Measurements from ENCODE around the gene CSNK1A1.

- TF ChIP-seq BHLHE40 (IDR thresholded peaks at IDR 0.05; ENCODE audit: borderline replicate concordance) (no peak), HDGF (IDR thresholded peaks at IDR 0.05; ENCODE audit: borderline replicate concordance) (no peak), FOXA1 (IDR thresholded peaks at IDR 0.05) (no peak), FOXM1 (IDR thresholded peaks at IDR 0.05; ENCODE audit: borderline replicate concordance) (no peak), TARDBP (IDR thresholded peaks at IDR 0.05) (no peak), FOXK2 (IDR thresholded peaks at IDR 0.05) (no peak), SUZ12 (IDR thresholded peaks at IDR 0.05) (no peak), L3MBTL2 (conservative IDR thresholded peaks at IDR 0.05) (no peak), ELF4 (IDR thresholded peaks at IDR 0.05) (no peak)
Measured at GRCh38 chr5:149540089-149540488, 11.2 kb downstream of the CSNK1A1 start.

All from HEK293T (cell line).